Stimulated activated CD4-positive, alpha-beta T cell treated with anti-CD3 and anti-CD28 coated beads, Interleukin-2, amount 100 ng/mL, for 24 hours (primary cell): ENCODE results near the gene DMRT2.

ENCODE experiments used
- DNase-seq, 2 donors: peaks; one replicate each; pipeline ENCODE4 v3.0.0-alpha.2; 2020

DMRT2 gene

GRCh38 chr9:1096155-1096964 is 46.2 kb downstream of the DMRT2 start:
- no peak for DNase-seq

- DNase-seq, result no peak
Measured at GRCh38 chr9:1098551-1098950, 48.4 kb downstream of the DMRT2 start.

- DNase-seq, result no peak
Measured at GRCh38 chr9:1100201-1100600, 50.0 kb downstream of the DMRT2 start.

- no peak for DNase-seq
Measured at GRCh38 chr9:1100945-1101344, 50.8 kb downstream of the DMRT2 start.

- no peak for DNase-seq
Measured at GRCh38 chr9:1101846-1102641, 51.9 kb downstream of the DMRT2 start.

- no peak for DNase-seq
Measured at GRCh38 chr9:1102642-1102970, 52.4 kb downstream of the DMRT2 start.
